GM19452 (cell line): ENCODE data around the gene CCSER1.
"Not testable (repeated sequence)": the region's sequence is repeated elsewhere in the genome, so short reads cannot be mapped to it uniquely, and the experiment has no call there.

Source experiments
- ATAC-seq: cut with Tn5 transposase; IDR thresholded peaks from one replicate; pipeline ENCODE4 v1.9.1; 2021; ENCODE audit not compliant: unreplicated experiment

Gene CCSER1

GRCh38 chr4:90425893-90426292, 298.7 kb downstream of the CCSER1 start:
- ATAC-seq = no peak

- no peak for ATAC-seq
Observed at GRCh38 chr4:90438522-90438921, 311.3 kb downstream of the CCSER1 start.

- ATAC-seq = no peak
Observed at GRCh38 chr4:90441770-90442169, 314.6 kb downstream of the CCSER1 start.

- ATAC-seq = no peak
Observed at GRCh38 chr4:90442619-90443018, 315.4 kb downstream of the CCSER1 start.

GRCh38 chr4:90443231-90443630, 316.0 kb downstream of the CCSER1 start:
- ATAC-seq = no peak

- no peak for ATAC-seq
Observed at GRCh38 chr4:90444904-90445303, 317.7 kb downstream of the CCSER1 start.

- ATAC-seq = no peak
Observed at GRCh38 chr4:90445380-90445779, 318.2 kb downstream of the CCSER1 start.

GRCh38 chr4:90449626-90450025, 322.4 kb downstream of the CCSER1 start:
- ATAC-seq = no peak

GRCh38 chr4:90456891-90457290, 329.7 kb downstream of the CCSER1 start:
- no peak for ATAC-seq

- ATAC-seq = no peak
Observed at GRCh38 chr4:90457817-90458216, 330.6 kb downstream of the CCSER1 start.

GRCh38 chr4:90458576-90458975, 331.4 kb downstream of the CCSER1 start:
- no peak for ATAC-seq

GRCh38 chr4:90474484-90474883, 347.3 kb downstream of the CCSER1 start:
- ATAC-seq = no peak

- no peak for ATAC-seq
Observed at GRCh38 chr4:90476019-90476418, 348.8 kb downstream of the CCSER1 start.

- ATAC-seq = no peak
Observed at GRCh38 chr4:90476586-90476985, 349.4 kb downstream of the CCSER1 start.

- ATAC-seq = not testable (repeated sequence)
Observed at GRCh38 chr4:90484894-90485293, 357.7 kb downstream of the CCSER1 start.

- ATAC-seq = no peak
Observed at GRCh38 chr4:90486346-90486745, 359.2 kb downstream of the CCSER1 start.

GRCh38 chr4:90495211-90495610, 368.0 kb downstream of the CCSER1 start:
- no peak for ATAC-seq

GRCh38 chr4:90495936-90496335, 368.7 kb downstream of the CCSER1 start:
- ATAC-seq = no peak

GRCh38 chr4:90498175-90498574, 371.0 kb downstream of the CCSER1 start:
- no peak for ATAC-seq

GRCh38 chr4:90503677-90504076, 376.5 kb downstream of the CCSER1 start:
- ATAC-seq = no peak

- ATAC-seq = no peak
Observed at GRCh38 chr4:90515191-90515590, 388.0 kb downstream of the CCSER1 start.

GRCh38 chr4:90528551-90528950, 401.4 kb downstream of the CCSER1 start:
- ATAC-seq = no peak

- ATAC-seq = no peak
Observed at GRCh38 chr4:90536408-90536807, 409.2 kb downstream of the CCSER1 start.

GRCh38 chr4:90537491-90537890, 410.3 kb downstream of the CCSER1 start:
- ATAC-seq = no peak
